MM.1S (cell line): ENCODE data around the gene SLC28A3.

Experiments
- DNase-seq: peaks from one replicate; pipeline ENCODE4 v3.0.0-alpha.2; 2015
- H2AFZ ChIP-seq: fragments of 300-600 bp; sonication (generic); 2 replicates; pipeline ENCODE4 v1.6.0; 2016; ENCODE audit warnings: antibody characterized with exemption, low read length
- H3F3A ChIP-seq: fragments of 300-600 bp; sonication (generic); 2 replicates; pipeline ENCODE4 v1.6.1; 2016; ENCODE audit warnings: mild to moderate bottlenecking, antibody characterized with exemption, low read length, moderate library complexity, mixed read lengths; ENCODE audit not compliant: insufficient read depth
- H3K27ac ChIP-seq: fragments of 300-600 bp; sonication (generic); 2 replicates; pipeline ENCODE4 v1.5.1; 2016; ENCODE audit warnings: mild to moderate bottlenecking, low read length
- H3K27me3 ChIP-seq: fragments of 300-600 bp; sonication (generic); replicated peaks from 2 replicates; pipeline ENCODE4 v1.6.0; 2016; ENCODE audit warnings: low read length; ENCODE audit not compliant: insufficient read depth
- H3K36me3 ChIP-seq: fragments of 300-600 bp; sonication (generic); replicated peaks from 2 replicates; pipeline ENCODE4 v1.6.1; 2016; ENCODE audit warnings: mild to moderate bottlenecking, low read length, mixed read lengths; ENCODE audit not compliant: insufficient read depth
- H3K4me1 ChIP-seq: fragments of 300-600 bp; sonication (generic); 2 replicates; pipeline ENCODE4 v1.6.1; 2016; ENCODE audit warnings: low read length, mixed read lengths
- H3K4me2 ChIP-seq: fragments of 300-600 bp; sonication (generic); 2 replicates; pipeline ENCODE4 v1.6.0; 2016; ENCODE audit warnings: low read depth, low read length
- H3K4me3 ChIP-seq: fragments of 300-600 bp; sonication (generic); 2 replicates; pipeline ENCODE4 v1.5.1; 2016; ENCODE audit warnings: low read length, mixed read lengths
- H3K79me2 ChIP-seq: fragments of 300-600 bp; sonication (generic); 2 replicates; pipeline ENCODE4 v1.6.1; 2016; ENCODE audit warnings: mixed run types, low read length, mixed read lengths
- H3K9ac ChIP-seq: fragments of 300-600 bp; sonication (generic); 2 replicates; pipeline ENCODE4 v1.6.1; 2016; ENCODE audit warnings: low read length, mixed read lengths
- H3K9me2 ChIP-seq: fragments of 300-600 bp; sonication (generic); replicated peaks from 2 replicates; pipeline ENCODE4 v1.6.1; 2016; ENCODE audit warnings: mild to moderate bottlenecking, low read length, mixed read lengths; ENCODE audit not compliant: insufficient read depth
- H3K9me3 ChIP-seq: fragments of 300-600 bp; sonication (generic); replicated peaks from 2 replicates; pipeline ENCODE4 v1.6.1; 2016; ENCODE audit warnings: mild to moderate bottlenecking, low read length, mixed read lengths; ENCODE audit not compliant: insufficient read depth
- H4K20me1 ChIP-seq: fragments of 300-600 bp; sonication (generic); 2 replicates; pipeline ENCODE4 v1.6.1; 2016; ENCODE audit warnings: mild to moderate bottlenecking, low read length, moderate library complexity, mixed read lengths; ENCODE audit not compliant: insufficient read depth
- CTCF ChIP-seq: fragments of 300-600 bp; sonication (generic); IDR thresholded peaks from 2 replicates; pipeline ENCODE4 v1.5.1; 2016; ENCODE audit warnings: antibody characterized with exemption, low read length, mixed read lengths
- EZH2 ChIP-seq: fragments of 300-600 bp; sonication (generic); optimal IDR thresholded peaks from 2 replicates; pipeline ENCODE3; 2017; ENCODE audit warnings: low read depth, mild to moderate bottlenecking, antibody characterized with exemption, low read length, mixed read lengths
- EZH2phosphoT487 ChIP-seq: fragments of 300-600 bp; sonication (generic); IDR thresholded peaks from 2 replicates; pipeline ENCODE4 v1.6.1; 2018; ENCODE audit warnings: antibody characterized with exemption, low read length

Gene SLC28A3

GRCh38 chr9:84361645-84362044, 21.1 kb upstream of the SLC28A3 start:
- H2AFZ ChIP-seq: no peak overlapping the region
- no peaks in the 10 kb centered on the region for H3K9me2 ChIP-seq
- no peak overlapping the region for H3K27ac ChIP-seq
- DNase-seq: no peak
- no peak overlapping the region for H3K4me3 ChIP-seq
- H4K20me1 ChIP-seq: no peaks in the 10 kb centered on the region
- no peaks in the 10 kb centered on the region for H3K79me2 ChIP-seq
- no peaks in the 10 kb centered on the region for H3K9me3 ChIP-seq
- TF ChIP-seq EZH2: no peak
- TF ChIP-seq CTCF: no peak
- no peak for TF ChIP-seq EZH2phosphoT487
- no peaks in the 10 kb centered on the region for H3K36me3 ChIP-seq
- H3K9ac ChIP-seq: no peak overlapping the region
- H3F3A ChIP-seq: no peaks in the 10 kb centered on the region
- no peak overlapping the region for H3K4me2 ChIP-seq
- no peaks in the 10 kb centered on the region for H3K27me3 ChIP-seq
- H3K4me1 ChIP-seq: no peaks in the 10 kb centered on the region

- Histone ChIP-seq H2AFZ (no peak overlapping the region), H3K4me1 (no peaks in the 10 kb centered on the region), H3F3A (no peaks in the 10 kb centered on the region), H3K27ac (no peak overlapping the region), H4K20me1 (no peaks in the 10 kb centered on the region), H3K36me3 (no peaks in the 10 kb centered on the region), H3K4me3 (no peak overlapping the region), H3K9ac (no peak overlapping the region), H3K27me3 (no peaks in the 10 kb centered on the region), H3K9me3 (no peaks in the 10 kb centered on the region), H3K9me2 (no peaks in the 10 kb centered on the region), H3K79me2 (no peaks in the 10 kb centered on the region), H3K4me2 (no peak overlapping the region)
- TF ChIP-seq EZH2: no peak
- no peak for TF ChIP-seq CTCF
- no peak for TF ChIP-seq EZH2phosphoT487
- no peak for DNase-seq
These were observed 16.7 kb upstream of the SLC28A3 start for GRCh38 chr9:84357275-84357674.

- H3K79me2 ChIP-seq: no peaks in the 10 kb centered on the region
- H3K4me3 ChIP-seq: no peak overlapping the region
- H3F3A ChIP-seq: no peaks in the 10 kb centered on the region
- no peaks in the 10 kb centered on the region for H4K20me1 ChIP-seq
- no peak overlapping the region for H3K9ac ChIP-seq
- H2AFZ ChIP-seq: no peak overlapping the region
- no peak overlapping the region for H3K4me2 ChIP-seq
- TF ChIP-seq EZH2 (no peak), EZH2phosphoT487 (no peak), CTCF (no peak)
- H3K4me1 ChIP-seq: no peaks in the 10 kb centered on the region
- H3K27ac ChIP-seq: no peak overlapping the region
- H3K9me3 ChIP-seq: no peaks in the 10 kb centered on the region
- H3K36me3 ChIP-seq: no peaks in the 10 kb centered on the region
- DNase-seq: no peak
- no peaks in the 10 kb centered on the region for H3K9me2 ChIP-seq
- no peaks in the 10 kb centered on the region for H3K27me3 ChIP-seq
These were observed 13.5 kb upstream of the SLC28A3 start for GRCh38 chr9:84354035-84354434.

- H3K36me3 ChIP-seq: no peaks in the 10 kb centered on the region
- TF ChIP-seq EZH2phosphoT487 (no peak), EZH2 (no peak), CTCF (no peak)
- H3K9ac ChIP-seq: no peak overlapping the region
- H3K4me2 ChIP-seq: no peak overlapping the region
- H3K27me3 ChIP-seq: no peaks in the 10 kb centered on the region
- H2AFZ ChIP-seq: no peak overlapping the region
- no peaks in the 10 kb centered on the region for H3K79me2 ChIP-seq
- no peak overlapping the region for H3K4me3 ChIP-seq
- no peaks in the 10 kb centered on the region for H4K20me1 ChIP-seq
- no peaks in the 10 kb centered on the region for H3K9me2 ChIP-seq
- no peak overlapping the region for H3K27ac ChIP-seq
- H3K4me1 ChIP-seq: no peaks in the 10 kb centered on the region
- DNase-seq: no peak
- no peaks in the 10 kb centered on the region for H3K9me3 ChIP-seq
- H3F3A ChIP-seq: no peaks in the 10 kb centered on the region
These were observed 9.1 kb upstream of the SLC28A3 start for GRCh38 chr9:84349671-84350070.
